ENCODE measurements around the gene GPHB5. TPM values are rescaled to one million over a fixed set of nuclear protein-coding genes. Genes with fewer than 3 reads are reported as not detected.

Gene GPHB5
- total RNA-seq, 4 donors from 2014 or later, result not detected

GRCh38 chr14:63296060-63296563 lies 22.6 kb downstream of the GPHB5 start:
- TF ChIP-seq CTCF (IDR thresholded peaks at IDR 0.05), result no peak
- TF ChIP-seq POLR2A (IDR thresholded peaks at IDR 0.05), result no peak
- peak overlapping the region in 3 of 4 donors; percentile 59 to 75 (median 73) for H3K27ac ChIP-seq

GRCh38 chr14:63295231-63295685 lies 23.5 kb downstream of the GPHB5 start:
- DNase-seq, result no peak
- intact Hi-C loops (cut with DNase I), result no loop called here
- Histone ChIP-seq H3K4me1 (no peaks in the 10 kb centered on the region), H3K4me3 (peak overlapping the region in 3 of 4 donors; percentile 3 to 34 (median 14)), H3K27ac (peak overlapping the region in 3 of 4 donors; percentile 59 to 75 (median 73)), H3K9me3 (no peaks in the 10 kb centered on the region), H3K27me3 (no peaks in the 10 kb centered on the region), H3K36me3 (peaks cover 0 to 18% (median 0%) of the 10 kb centered on the region in 3 donors)
- no peak for TF ChIP-seq CTCF (IDR thresholded peaks at IDR 0.05)
- TF ChIP-seq POLR2A (IDR thresholded peaks at IDR 0.05), result no peak
- WGBS, 2 donors, result 45 to 61% methylated on average over 8 of the region's 8 CpGs

More at GRCh38 chr14:63296060-63296563, 22.6 kb downstream of the GPHB5 start:
- peaks cover 0 to 13% (median 0%) of the 10 kb centered on the region in 3 donors for H3K36me3 ChIP-seq
- no peaks in the 10 kb centered on the region for H3K9me3 ChIP-seq
- H3K4me3 ChIP-seq, result peak overlapping the region in 2 of 4 donors; percentile 3 to 34
- 71 to 79% methylated on average over 6 of the region's 6 CpGs for WGBS, 2 donors
- intact Hi-C loops (cut with DNase I), result no loop called here
- no peak for DNase-seq
- no peaks in the 10 kb centered on the region for H3K4me1 ChIP-seq
- H3K27me3 ChIP-seq, result no peaks in the 10 kb centered on the region

- no peak for TF ChIP-seq CTCF (IDR thresholded peaks at IDR 0.05)
- TF ChIP-seq POLR2A (IDR thresholded peaks at IDR 0.05), result no peak
- Histone ChIP-seq H3K27ac (no peak overlapping the region), H3K4me1 (no peaks in the 10 kb centered on the region), H3K27me3 (no peaks in the 10 kb centered on the region), H3K9me3 (no peaks in the 10 kb centered on the region), H3K36me3 (peaks cover 0 to 18% (median 0%) of the 10 kb centered on the region in 3 donors), H3K4me3 (no peak overlapping the region)
- WGBS, 2 donors, result 61 to 79% methylated on average over 2 of the region's 2 CpGs
- intact Hi-C loops (cut with DNase I), result no loop called here
- no peak for DNase-seq
These were observed 25.9 kb downstream of the GPHB5 start for GRCh38 chr14:63292805-63293204.

- TF ChIP-seq POLR2A (IDR thresholded peaks at IDR 0.05), result no peak
- TF ChIP-seq CTCF (IDR thresholded peaks at IDR 0.05), result no peak
- H3K27ac ChIP-seq, result no peak overlapping the region
- WGBS, 2 donors, result 72 to 79% methylated on average over 10 to 11 of the region's 12 CpGs
- intact Hi-C loops (cut with DNase I), result no loop called here
- DNase-seq, result no peak
- peaks cover 0 to 24% (median 0%) of the 10 kb centered on the region in 3 donors for H3K36me3 ChIP-seq
- H3K4me1 ChIP-seq, result no peaks in the 10 kb centered on the region
- H3K9me3 ChIP-seq, result no peaks in the 10 kb centered on the region
- no peaks in the 10 kb centered on the region for H3K27me3 ChIP-seq
- no peak overlapping the region for H3K4me3 ChIP-seq
These were observed 27.8 kb downstream of the GPHB5 start for GRCh38 chr14:63290741-63291430.

- 78 to 86% methylated on average over 1 of the region's 1 CpG for WGBS, 2 donors
- no peak for DNase-seq
- TF ChIP-seq CTCF (IDR thresholded peaks at IDR 0.05) (no peak), POLR2A (IDR thresholded peaks at IDR 0.05) (no peak)
- Histone ChIP-seq H3K36me3 (peaks cover 0 to 24% (median 0%) of the 10 kb centered on the region in 3 donors), H3K4me1 (no peaks in the 10 kb centered on the region), H3K27me3 (no peaks in the 10 kb centered on the region), H3K9me3 (no peaks in the 10 kb centered on the region), H3K27ac (no peak overlapping the region), H3K4me3 (no peak overlapping the region)
- intact Hi-C loops (cut with DNase I), result no loop called here
These were observed 29.9 kb downstream of the GPHB5 start for GRCh38 chr14:63288853-63289252.

Measured in esophagus squamous epithelium (tissue), 5 donors.